Right lobe of liver (tissue), 4 donors: ENCODE data around the gene BHLHE40.

ENCODE experiments used
- POLR2A ChIP-seq: fragments of 450-650 bp; IDR thresholded peaks from one replicate; pipeline ENCODE4 v1.6.1; 2017; ENCODE audit warnings: antibody characterized with exemption, mild to moderate bottlenecking
- TF ChIP-seq, protein P1 (sequence below), 4 donors: fragments of 200-600 bp in 3 of 4; fragments of 450-650 bp in 1 of 4; IDR thresholded peaks; one replicate each; pipeline versions ENCODE4 v1.5.1 to v1.8.0; 2016 to 2022; ENCODE audit warnings: antibody characterized with exemption in 4 of 4, mild to moderate bottlenecking in 2 of 4
- donor health status: DM: no; HTN: no; CAD: no.
- donor health status: DM: no; HTN: no; CAD: no.
- donor health status: DM: no; HTN: yes; CAD: no.

GRCh38 chr3:4981294-4981664 is 2.0 kb downstream of the BHLHE40 start:
- TF ChIP-seq, protein P1, sequence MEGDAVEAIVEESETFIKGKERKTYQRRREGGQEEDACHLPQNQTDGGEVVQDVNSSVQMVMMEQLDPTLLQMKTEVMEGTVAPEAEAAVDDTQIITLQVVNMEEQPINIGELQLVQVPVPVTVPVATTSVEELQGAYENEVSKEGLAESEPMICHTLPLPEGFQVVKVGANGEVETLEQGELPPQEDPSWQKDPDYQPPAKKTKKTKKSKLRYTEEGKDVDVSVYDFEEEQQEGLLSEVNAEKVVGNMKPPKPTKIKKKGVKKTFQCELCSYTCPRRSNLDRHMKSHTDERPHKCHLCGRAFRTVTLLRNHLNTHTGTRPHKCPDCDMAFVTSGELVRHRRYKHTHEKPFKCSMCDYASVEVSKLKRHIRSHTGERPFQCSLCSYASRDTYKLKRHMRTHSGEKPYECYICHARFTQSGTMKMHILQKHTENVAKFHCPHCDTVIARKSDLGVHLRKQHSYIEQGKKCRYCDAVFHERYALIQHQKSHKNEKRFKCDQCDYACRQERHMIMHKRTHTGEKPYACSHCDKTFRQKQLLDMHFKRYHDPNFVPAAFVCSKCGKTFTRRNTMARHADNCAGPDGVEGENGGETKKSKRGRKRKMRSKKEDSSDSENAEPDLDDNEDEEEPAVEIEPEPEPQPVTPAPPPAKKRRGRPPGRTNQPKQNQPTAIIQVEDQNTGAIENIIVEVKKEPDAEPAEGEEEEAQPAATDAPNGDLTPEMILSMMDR (IDR thresholded peaks at IDR 0.05) = no peak
- TF ChIP-seq POLR2A = no peak
